ENCODE results near the gene RPP14.
"Not testable (repeated sequence)": the region's sequence is repeated elsewhere in the genome, so short reads cannot be mapped to it uniquely, and the experiment has no call there.

Gene RPP14

GRCh38 chr3:58281069-58281468 is 25.0 kb upstream of the RPP14 start:
- no peak for ATAC-seq
- Mint-ChIP-seq H3K27ac (no peak overlapping the region), H3K27me3 (no peaks in the 10 kb centered on the region), H3K36me3 (peaks cover 83% of the 10 kb centered on the region), H3K9me3 (peaks cover 2% of the 10 kb centered on the region), H3K4me3 (no peak overlapping the region), H3K4me1 (no peaks in the 10 kb centered on the region)

GRCh38 chr3:58285334-58285733 is 20.7 kb upstream of the RPP14 start:
- Mint-ChIP-seq H3K4me1 (no peaks in the 10 kb centered on the region), H3K27ac (peak overlapping the region; percentile 30), H3K9me3 (no peaks in the 10 kb centered on the region), H3K27me3 (no peaks in the 10 kb centered on the region), H3K36me3 (peaks cover 52% of the 10 kb centered on the region), H3K4me3 (no peak overlapping the region)
- ATAC-seq, result no peak

- no peak overlapping the region for H3K27ac Mint-ChIP-seq
- no peak overlapping the region for H3K4me3 Mint-ChIP-seq
- H3K27me3 Mint-ChIP-seq, result no peaks in the 10 kb centered on the region
- ATAC-seq, result no peak
- no peaks in the 10 kb centered on the region for H3K9me3 Mint-ChIP-seq
- H3K4me1 Mint-ChIP-seq, result no peaks in the 10 kb centered on the region
- H3K36me3 Mint-ChIP-seq, result peaks cover 45% of the 10 kb centered on the region
Measured at GRCh38 chr3:58287354-58287753, 18.7 kb upstream of the RPP14 start.

GRCh38 chr3:58288011-58288728 is 17.9 kb upstream of the RPP14 start:
- Mint-ChIP-seq H3K4me3 (no peak overlapping the region), H3K27me3 (no peaks in the 10 kb centered on the region), H3K36me3 (peaks cover 42% of the 10 kb centered on the region), H3K4me1 (no peaks in the 10 kb centered on the region), H3K9me3 (no peaks in the 10 kb centered on the region), H3K27ac (no peak overlapping the region)
- ATAC-seq, result no peak

- not testable (repeated sequence) for H3K27ac Mint-ChIP-seq, H3K4me3 Mint-ChIP-seq, H3K4me1 Mint-ChIP-seq, H3K9me3 Mint-ChIP-seq, ATAC-seq, H3K27me3 Mint-ChIP-seq
- peaks cover 37% of the 10 kb centered on the region for H3K36me3 Mint-ChIP-seq
Measured at GRCh38 chr3:58288964-58289613, 17.0 kb upstream of the RPP14 start.

GRCh38 chr3:58290446-58290845 is 15.6 kb upstream of the RPP14 start:
- H3K36me3 Mint-ChIP-seq, result peaks cover 30% of the 10 kb centered on the region
- H3K4me3 Mint-ChIP-seq, H3K4me1 Mint-ChIP-seq, H3K27me3 Mint-ChIP-seq, ATAC-seq, H3K9me3 Mint-ChIP-seq, H3K27ac Mint-ChIP-seq: not testable (repeated sequence)

GRCh38 chr3:58291671-58292338 is 14.2 kb upstream of the RPP14 start:
- no peak for ATAC-seq
- H3K4me1 Mint-ChIP-seq, result no peaks in the 10 kb centered on the region
- no peaks in the 10 kb centered on the region for H3K9me3 Mint-ChIP-seq
- no peaks in the 10 kb centered on the region for H3K27me3 Mint-ChIP-seq
- H3K4me3 Mint-ChIP-seq, result no peak overlapping the region
- H3K27ac Mint-ChIP-seq, result peak overlapping the region; percentile 48
- H3K36me3 Mint-ChIP-seq, result peaks cover 23% of the 10 kb centered on the region

- no peak overlapping the region for H3K27ac Mint-ChIP-seq
Measured at GRCh38 chr3:58292866-58293265, 13.2 kb upstream of the RPP14 start.

GRCh38 chr3:58293516-58293915 is 12.5 kb upstream of the RPP14 start:
- Mint-ChIP-seq H3K9me3 (no peaks in the 10 kb centered on the region), H3K4me1 (no peaks in the 10 kb centered on the region), H3K27ac (no peak overlapping the region), H3K27me3 (no peaks in the 10 kb centered on the region), H3K36me3 (peaks cover 12% of the 10 kb centered on the region), H3K4me3 (no peak overlapping the region)
- no peak for ATAC-seq

More at GRCh38 chr3:58292866-58293265, 13.2 kb upstream of the RPP14 start:
- H3K4me1 Mint-ChIP-seq, result no peaks in the 10 kb centered on the region
- H3K27me3 Mint-ChIP-seq, result no peaks in the 10 kb centered on the region
- H3K36me3 Mint-ChIP-seq, result peaks cover 17% of the 10 kb centered on the region
- no peak for ATAC-seq
- H3K4me3 Mint-ChIP-seq, result no peak overlapping the region
- no peaks in the 10 kb centered on the region for H3K9me3 Mint-ChIP-seq

GRCh38 chr3:58296269-58296668 is 9.8 kb upstream of the RPP14 start:
- Mint-ChIP-seq H3K4me3 (no peak overlapping the region), H3K4me1 (no peaks in the 10 kb centered on the region), H3K36me3 (peaks cover 12% of the 10 kb centered on the region), H3K9me3 (no peaks in the 10 kb centered on the region), H3K27ac (no peak overlapping the region), H3K27me3 (no peaks in the 10 kb centered on the region)
- ATAC-seq, result no peak

- no peaks in the 10 kb centered on the region for H3K4me1 Mint-ChIP-seq
- H3K9me3 Mint-ChIP-seq, result no peaks in the 10 kb centered on the region
- H3K4me3 Mint-ChIP-seq, result no peak overlapping the region
- no peak for ATAC-seq
- H3K27me3 Mint-ChIP-seq, result no peaks in the 10 kb centered on the region
- peaks cover 12% of the 10 kb centered on the region for H3K36me3 Mint-ChIP-seq
- H3K27ac Mint-ChIP-seq, result no peak overlapping the region
Measured at GRCh38 chr3:58296843-58297242, 9.2 kb upstream of the RPP14 start.

- Mint-ChIP-seq H3K4me3 (no peak overlapping the region), H3K9me3 (no peaks in the 10 kb centered on the region), H3K27ac (no peak overlapping the region)
Measured at GRCh38 chr3:58298190-58298589, 7.9 kb upstream of the RPP14 start.

GRCh38 chr3:58299075-58299474 is 7.0 kb upstream of the RPP14 start:
- no peaks in the 10 kb centered on the region for H3K36me3 Mint-ChIP-seq
- H3K9me3 Mint-ChIP-seq, result no peaks in the 10 kb centered on the region
- H3K4me3 Mint-ChIP-seq, result no peak overlapping the region
- H3K27me3 Mint-ChIP-seq, result no peaks in the 10 kb centered on the region
- H3K4me1 Mint-ChIP-seq, result no peaks in the 10 kb centered on the region
- ATAC-seq, result no peak
- H3K27ac Mint-ChIP-seq, result no peak overlapping the region

More at GRCh38 chr3:58298190-58298589, 7.9 kb upstream of the RPP14 start:
- Mint-ChIP-seq H3K36me3 (peaks cover 3% of the 10 kb centered on the region), H3K4me1 (no peaks in the 10 kb centered on the region), H3K27me3 (no peaks in the 10 kb centered on the region)
- no peak for ATAC-seq

- Mint-ChIP-seq H3K9me3 (no peaks in the 10 kb centered on the region), H3K4me1 (no peaks in the 10 kb centered on the region), H3K27ac (no peak overlapping the region), H3K27me3 (no peaks in the 10 kb centered on the region), H3K4me3 (no peak overlapping the region), H3K36me3 (no peaks in the 10 kb centered on the region)
- no peak for ATAC-seq
Measured at GRCh38 chr3:58299839-58300516, 6.1 kb upstream of the RPP14 start.

- Mint-ChIP-seq H3K4me1 (peaks cover 35% of the 10 kb centered on the region), H3K27me3 (no peaks in the 10 kb centered on the region), H3K4me3 (peak overlapping the region; percentile 97), H3K36me3 (peaks cover 19% of the 10 kb centered on the region), H3K27ac (peak overlapping the region; percentile 98), H3K9me3 (no peaks in the 10 kb centered on the region)
- no peak for ATAC-seq
Measured at GRCh38 chr3:58307639-58308215, 1.7 kb downstream of the RPP14 start.
